ENCODE measurements around the gene HS3ST6. TPM values are rescaled to one million over a fixed set of nuclear protein-coding genes. Genes with fewer than 3 reads are reported as not detected.

Gene HS3ST6
- polyA plus RNA-seq, 1 of the 3 experiments (the other 2 are of a cell fraction) = 0.03 TPM

DNA sequence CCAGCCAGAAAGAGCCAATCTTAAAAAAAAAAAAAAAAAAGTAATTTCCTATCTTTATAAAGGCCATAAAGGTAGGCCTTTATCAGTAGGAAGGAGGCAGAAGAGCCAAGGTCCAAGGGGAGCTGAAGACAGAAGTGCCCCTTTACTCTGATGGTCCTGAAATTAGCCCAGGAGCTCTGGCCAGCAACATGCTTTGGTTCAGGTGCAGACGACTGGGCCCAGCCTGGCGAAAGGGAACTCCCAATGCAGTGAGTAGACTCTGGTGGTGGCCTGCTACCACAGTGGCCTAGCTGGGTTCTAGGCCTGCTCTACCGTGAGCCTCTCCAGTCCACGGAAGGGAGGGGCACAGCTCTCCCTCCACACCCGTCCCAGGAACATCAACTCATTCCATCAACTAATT lies 23.1 kb downstream of the HS3ST6 start (continued):
- TF ChIP-seq TCF12 (IDR thresholded peaks at IDR 0.05) = no peak
- TF ChIP-seq RXRA (IDR thresholded peaks at IDR 0.05; ENCODE audit: borderline replicate concordance, low read depth) = no peak
- TF ChIP-seq, protein P1, sequence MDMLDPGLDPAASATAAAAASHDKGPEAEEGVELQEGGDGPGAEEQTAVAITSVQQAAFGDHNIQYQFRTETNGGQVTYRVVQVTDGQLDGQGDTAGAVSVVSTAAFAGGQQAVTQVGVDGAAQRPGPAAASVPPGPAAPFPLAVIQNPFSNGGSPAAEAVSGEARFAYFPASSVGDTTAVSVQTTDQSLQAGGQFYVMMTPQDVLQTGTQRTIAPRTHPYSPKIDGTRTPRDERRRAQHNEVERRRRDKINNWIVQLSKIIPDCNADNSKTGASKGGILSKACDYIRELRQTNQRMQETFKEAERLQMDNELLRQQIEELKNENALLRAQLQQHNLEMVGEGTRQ (IDR thresholded peaks at IDR 0.05; ENCODE audit: borderline replicate concordance, low read depth, low read length) = no peak
- TF ChIP-seq RFX5 (IDR thresholded peaks at IDR 0.05; ENCODE audit: low read length) = no peak

DNA sequence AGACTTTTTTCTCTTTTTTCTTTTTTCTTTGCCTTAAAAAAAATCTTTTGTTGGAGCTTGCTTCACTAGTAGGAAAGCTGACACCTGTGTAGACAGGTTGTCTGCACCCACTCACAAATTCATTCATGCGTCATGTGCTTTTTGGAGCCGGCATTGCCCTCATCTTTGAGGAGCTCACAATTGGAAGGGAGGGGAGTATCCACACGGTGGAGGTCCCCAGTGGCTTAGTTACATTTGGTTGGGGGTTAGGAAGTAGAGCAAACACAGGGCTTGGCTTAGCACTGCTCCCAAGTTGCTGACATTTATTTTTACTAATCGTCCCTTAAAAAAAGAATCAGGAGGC lies 27.5 kb downstream of the HS3ST6 start:
- Histone ChIP-seq H3K9me2 (no peaks in the 10 kb centered on the region), H3K4me2 (no peak overlapping the region), H3K27me3 (ENCODE audit: insufficient read depth) (peaks cover 36% of the 10 kb centered on the region), H3K79me2 (ENCODE audit: insufficient read depth) (no peaks in the 10 kb centered on the region), H3K4me3 (ENCODE audit: low read depth in 2 of 2, low read length in 1 of 2) (no peak overlapping the region), H3F3A (replicated peaks; ENCODE audit: insufficient read depth) (peaks cover 3% of the 10 kb centered on the region), H3K9ac (no peak overlapping the region), H2AFZ (ENCODE audit: low read depth) (no peak overlapping the region), H3K9me3 (no peaks in the 10 kb centered on the region), H3K36me3 (replicated peaks in 1 of 2; ENCODE audit: control insufficient read depth in 1 of 2, insufficient read depth in 2 of 2, low read length in 1 of 2) (no peaks in the 10 kb centered on the region), H4K20me1 (ENCODE audit: insufficient read depth) (no peaks in the 10 kb centered on the region), H3K4me1 (ENCODE audit: control insufficient read depth in 1 of 2, insufficient read depth in 2 of 2, low read depth in 1 of 2, low read length in 1 of 2) (peaks cover 0 to 4% of the 10 kb centered on the region in 2 experiments; a peak in 1 of 4 replicates), H3K27ac (ENCODE audit: low read depth in 2 of 2, low read length in 1 of 2) (peak overlapping the region in 1 of 2 experiments; percentile 48; a peak in 2 of 4 replicates)
- CTCF ChIA-PET = interaction anchor here (1.0 to 6.0 kb wide), 3 partner anchors 18 to 38 kb away, joined by 3 to 31 read pairs (median 3); no protein-coding TSS in a partner anchor
- no peak for TF ChIP-seq NFIC (IDR thresholded peaks at IDR 0.05; ENCODE audit: borderline replicate concordance)
- TF ChIP-seq TAF1 (IDR thresholded peaks at IDR 0.05; ENCODE audit: borderline replicate concordance, low read depth, low read length) = no peak
- no peak for TF ChIP-seq FOXJ3 (CRISPR knock-in tag; IDR thresholded peaks at IDR 0.05)
- no peak for TF ChIP-seq JUND (IDR thresholded peaks at IDR 0.05)
- TF ChIP-seq TCF12 (IDR thresholded peaks at IDR 0.05) = no peak
- no peak for TF ChIP-seq FOSL2 (IDR thresholded peaks at IDR 0.05; ENCODE audit: borderline replicate concordance, low read depth)
- 13% methylated on average over 4 of the region's 4 CpGs for WGBS (ENCODE audit: low lambda C conversion rate)
- DNase-seq = peak; percentile 30
- POLR2A ChIA-PET = no interaction called here

DNA sequence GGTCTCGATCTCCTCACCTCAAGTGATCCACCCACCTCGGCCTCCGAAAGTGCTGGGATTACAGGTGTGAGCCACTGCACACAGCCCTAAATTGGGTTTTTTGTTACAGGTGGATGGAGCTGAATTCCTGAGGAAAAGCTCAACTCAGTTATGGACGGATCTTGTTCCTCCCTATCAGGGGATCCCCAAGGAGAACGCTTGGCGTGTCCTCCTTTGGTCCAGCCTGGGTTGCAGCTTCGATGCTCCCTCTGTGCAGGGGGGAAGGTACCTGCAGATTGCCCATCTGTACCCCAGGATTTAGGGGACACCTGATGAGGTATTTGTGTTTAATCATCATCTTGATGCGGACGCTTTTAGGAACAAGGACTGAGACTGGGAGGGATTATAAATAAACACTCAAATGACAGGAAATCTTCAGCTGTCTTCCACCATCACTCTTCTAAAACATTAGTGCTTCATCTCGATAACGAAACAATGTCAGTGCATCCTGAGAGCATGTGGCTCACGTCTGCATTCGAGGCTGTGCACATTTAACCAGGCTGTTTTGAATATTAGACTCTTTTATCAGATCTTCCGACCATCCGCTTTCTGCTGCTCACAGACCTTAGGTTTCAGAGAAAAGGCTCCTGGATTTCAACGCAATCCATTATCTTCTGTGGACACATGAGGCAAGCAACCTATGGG lies 28.0 kb downstream of the HS3ST6 start:
- Histone ChIP-seq H3K9me2 (no peaks in the 10 kb centered on the region), H3K27ac (ENCODE audit: low read depth in 2 of 2, low read length in 1 of 2) (peak overlapping the region in 1 of 2 experiments; percentile 48; a peak in 2 of 4 replicates), H3F3A (replicated peaks; ENCODE audit: insufficient read depth) (peaks cover 3% of the 10 kb centered on the region), H3K36me3 (replicated peaks in 1 of 2; ENCODE audit: control insufficient read depth in 1 of 2, insufficient read depth in 2 of 2, low read length in 1 of 2) (no peaks in the 10 kb centered on the region), H3K27me3 (ENCODE audit: insufficient read depth) (peaks cover 36% of the 10 kb centered on the region), H3K9ac (no peak overlapping the region), H3K79me2 (ENCODE audit: insufficient read depth) (no peaks in the 10 kb centered on the region), H3K9me3 (no peaks in the 10 kb centered on the region), H3K4me2 (no peak overlapping the region), H2AFZ (ENCODE audit: low read depth) (no peak overlapping the region), H3K4me1 (ENCODE audit: control insufficient read depth in 1 of 2, insufficient read depth in 2 of 2, low read depth in 1 of 2, low read length in 1 of 2) (peaks cover 0 to 4% of the 10 kb centered on the region in 2 experiments; a peak in 1 of 4 replicates), H3K4me3 (ENCODE audit: low read depth in 2 of 2, low read length in 1 of 2) (no peak overlapping the region), H4K20me1 (ENCODE audit: insufficient read depth) (no peaks in the 10 kb centered on the region)
- 28% methylated on average over 15 of the region's 16 CpGs for WGBS (ENCODE audit: low lambda C conversion rate)
- ChIA-PET POLR2A (interaction anchor here (1.1 kb wide), 1 partner anchor 39 kb away, joined by 4 read pairs; no protein-coding TSS in a partner anchor), CTCF (interaction anchor here (0.9 to 6.0 kb wide), 4 partner anchors 12 to 39 kb away, joined by 3 to 31 read pairs (median 3); no protein-coding TSS in a partner anchor)
- TF ChIP-seq MXI1 (IDR thresholded peaks at IDR 0.05; ENCODE audit: low read depth, low read length) (peak; percentile 77; the same call in 1 of the 2 replicates), GATA2 (CRISPR knock-in tag; IDR thresholded peaks at IDR 0.05) (peak; percentile 86), RFX5 (IDR thresholded peaks at IDR 0.05; ENCODE audit: low read length) (no peak)
- DNase-seq = peak; percentile 66

All from SK-N-SH (cell line).